ENCODE results near the gene MALRD1. TPM values are rescaled to one million over a fixed set of nuclear protein-coding genes. Genes with fewer than 3 reads are reported as not detected.

MALRD1 gene
- total RNA-seq, 1 experiment from 2014 or later: 8.2 TPM

DNA sequence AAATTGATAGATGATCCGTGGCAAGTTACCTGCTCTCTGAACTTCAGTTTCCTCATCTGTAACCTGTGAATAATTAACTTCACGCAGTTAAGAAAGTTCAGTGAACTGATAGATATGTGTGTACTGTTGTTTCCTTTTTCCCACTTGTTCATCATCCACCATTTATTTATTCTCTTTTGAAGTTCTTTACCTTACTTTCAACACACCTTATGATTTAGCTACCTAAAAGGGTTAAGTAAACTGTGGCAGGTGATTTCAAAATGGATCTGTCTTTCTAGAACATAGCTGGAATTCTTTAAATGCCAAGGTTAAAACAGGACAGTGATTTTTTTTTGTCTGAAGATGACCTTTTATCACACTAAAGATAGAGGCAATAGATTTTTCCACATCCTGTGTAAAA lies 27.4 kb upstream of the MALRD1 start:
- Mint-ChIP-seq H3K27me3 (ENCODE audit: insufficient read depth, unreplicated experiment) (no peaks in the 10 kb centered on the region), H3K4me1 (ENCODE audit: low read depth, unreplicated experiment) (peaks cover 24% of the 10 kb centered on the region), H3K36me3 (ENCODE audit: insufficient read depth, unreplicated experiment) (peaks cover 13% of the 10 kb centered on the region), H3K27ac (ENCODE audit: unreplicated experiment) (peak overlapping the region; percentile 87), H3K4me3 (ENCODE audit: unreplicated experiment) (no peak overlapping the region), H3K9me3 (ENCODE audit: unreplicated experiment) (peaks cover 55% of the 10 kb centered on the region)
- Histone ChIP-seq H3K9me3 (peaks cover 21% of the 10 kb centered on the region; the same call in 1 of the 2 replicates), H3K36me3 (ENCODE audit: control insufficient read depth, insufficient read depth, low read length) (no peaks in the 10 kb centered on the region), H3K4me3 (ENCODE audit: low read depth, low read length) (no peak overlapping the region), H3K27me3 (replicated peaks; ENCODE audit: control insufficient read depth, insufficient read depth, low read length) (no peaks in the 10 kb centered on the region), H3K4me1 (peaks cover 25% of the 10 kb centered on the region)
- TF ChIP-seq, protein P1, sequence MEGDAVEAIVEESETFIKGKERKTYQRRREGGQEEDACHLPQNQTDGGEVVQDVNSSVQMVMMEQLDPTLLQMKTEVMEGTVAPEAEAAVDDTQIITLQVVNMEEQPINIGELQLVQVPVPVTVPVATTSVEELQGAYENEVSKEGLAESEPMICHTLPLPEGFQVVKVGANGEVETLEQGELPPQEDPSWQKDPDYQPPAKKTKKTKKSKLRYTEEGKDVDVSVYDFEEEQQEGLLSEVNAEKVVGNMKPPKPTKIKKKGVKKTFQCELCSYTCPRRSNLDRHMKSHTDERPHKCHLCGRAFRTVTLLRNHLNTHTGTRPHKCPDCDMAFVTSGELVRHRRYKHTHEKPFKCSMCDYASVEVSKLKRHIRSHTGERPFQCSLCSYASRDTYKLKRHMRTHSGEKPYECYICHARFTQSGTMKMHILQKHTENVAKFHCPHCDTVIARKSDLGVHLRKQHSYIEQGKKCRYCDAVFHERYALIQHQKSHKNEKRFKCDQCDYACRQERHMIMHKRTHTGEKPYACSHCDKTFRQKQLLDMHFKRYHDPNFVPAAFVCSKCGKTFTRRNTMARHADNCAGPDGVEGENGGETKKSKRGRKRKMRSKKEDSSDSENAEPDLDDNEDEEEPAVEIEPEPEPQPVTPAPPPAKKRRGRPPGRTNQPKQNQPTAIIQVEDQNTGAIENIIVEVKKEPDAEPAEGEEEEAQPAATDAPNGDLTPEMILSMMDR (IDR thresholded peaks at IDR 0.05; ENCODE audit: insufficient read depth in 1 of 2, low read depth in 1 of 2, low read length in 1 of 2, severe bottlenecking in 1 of 2, unreplicated experiment in 1 of 2): no peak
- no TSS peak for BruUV-seq (replicated peaks)
- intact Hi-C loops (cut with micrococcal nuclease; ENCODE audit: unreplicated experiment): loop anchor here (1.0 to 5.0 kb wide), 4 partner anchors 27 to 334 kb away; partner anchors contain the start of gene MALRD1
- DNase-seq: peak in 1 of 2 experiments; percentile 59
- CTCF ChIA-PET: interaction anchor here (0.6 kb wide), 1 partner anchor 115 kb away, joined by 3 read pairs; no protein-coding TSS in a partner anchor
- POLR2A ChIA-PET: no interaction called here

DNA sequence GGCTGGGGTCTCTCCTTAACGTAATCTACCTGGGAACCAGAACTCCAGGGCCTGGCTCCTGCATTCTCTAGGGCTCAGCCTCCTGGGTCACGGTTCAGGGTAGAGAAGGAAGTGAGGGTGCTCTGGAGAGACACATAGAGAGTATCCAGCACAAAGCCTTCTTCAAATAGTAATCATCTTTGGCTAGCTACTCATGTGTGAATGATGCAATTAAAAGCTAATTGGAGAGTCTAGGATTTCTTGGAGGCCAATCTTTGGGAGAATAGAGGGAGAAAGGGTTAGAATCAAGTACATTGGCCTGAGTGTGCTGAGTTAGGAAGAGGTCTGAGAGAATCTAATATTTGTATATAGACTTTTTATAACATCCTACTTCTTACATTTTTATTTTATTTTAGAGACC lies 24.0 kb upstream of the MALRD1 start:
- Histone ChIP-seq H3K4me3 (ENCODE audit: low read depth, low read length) (no peak overlapping the region), H3K9me3 (peaks cover 19% of the 10 kb centered on the region; the same call in 1 of the 2 replicates), H3K27me3 (replicated peaks; ENCODE audit: control insufficient read depth, insufficient read depth, low read length) (no peaks in the 10 kb centered on the region), H3K4me1 (peaks cover 21% of the 10 kb centered on the region), H3K36me3 (ENCODE audit: control insufficient read depth, insufficient read depth, low read length) (no peaks in the 10 kb centered on the region)
- no TSS peak for BruUV-seq (replicated peaks)
- ChIA-PET CTCF (no interaction called here), POLR2A (no interaction called here)
- TF ChIP-seq, protein P1 (IDR thresholded peaks at IDR 0.05; ENCODE audit: insufficient read depth in 1 of 2, low read depth in 1 of 2, low read length in 1 of 2, severe bottlenecking in 1 of 2, unreplicated experiment in 1 of 2): no peak
- Mint-ChIP-seq H3K4me1 (ENCODE audit: low read depth, unreplicated experiment) (peaks cover 24% of the 10 kb centered on the region), H3K4me3 (ENCODE audit: unreplicated experiment) (no peak overlapping the region), H3K27me3 (ENCODE audit: insufficient read depth, unreplicated experiment) (no peaks in the 10 kb centered on the region), H3K36me3 (ENCODE audit: insufficient read depth, unreplicated experiment) (peaks cover 13% of the 10 kb centered on the region), H3K9me3 (ENCODE audit: unreplicated experiment) (peaks cover 44% of the 10 kb centered on the region), H3K27ac (ENCODE audit: unreplicated experiment) (no peak overlapping the region)
- no peak for DNase-seq
- intact Hi-C loops (cut with micrococcal nuclease; ENCODE audit: unreplicated experiment): loop anchor here (5.0 kb wide), 2 partner anchors 47 to 337 kb away; no protein-coding TSS in a partner anchor

DNA sequence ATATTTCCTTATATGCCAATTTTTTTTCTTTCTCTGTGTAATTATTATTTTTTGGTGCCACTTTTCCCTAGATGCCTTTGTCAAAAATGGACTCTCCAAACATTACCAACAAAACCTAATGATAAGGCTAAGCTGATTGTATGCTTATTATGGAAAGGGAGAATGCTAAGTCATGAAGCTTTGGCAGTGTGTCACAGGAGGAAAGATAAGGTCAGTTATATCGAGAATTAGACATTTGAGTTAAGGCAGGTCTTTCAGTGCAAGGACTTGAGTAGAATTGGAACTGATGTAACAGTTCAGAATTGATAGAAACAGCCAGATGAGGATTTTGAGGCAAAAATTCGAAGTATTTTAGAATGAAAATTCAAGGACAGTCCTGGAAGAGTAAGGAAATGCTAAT lies 16.8 kb upstream of the MALRD1 start:
- H3K4me1 ChIP-seq: no peaks in the 10 kb centered on the region; the same call in 1 of the 2 replicates
- no peaks in the 10 kb centered on the region for H3K36me3 ChIP-seq (ENCODE audit: control insufficient read depth, insufficient read depth, low read length)
- H3K4me3 ChIP-seq (ENCODE audit: low read depth, low read length): no peak overlapping the region
- ChIA-PET CTCF (no interaction called here), POLR2A (no interaction called here)
- Mint-ChIP-seq H3K4me3 (ENCODE audit: unreplicated experiment) (no peak overlapping the region), H3K9me3 (ENCODE audit: unreplicated experiment) (no peaks in the 10 kb centered on the region), H3K4me1 (ENCODE audit: low read depth, unreplicated experiment) (no peaks in the 10 kb centered on the region), H3K27ac (ENCODE audit: unreplicated experiment) (no peak overlapping the region), H3K27me3 (ENCODE audit: insufficient read depth, unreplicated experiment) (no peaks in the 10 kb centered on the region), H3K36me3 (ENCODE audit: insufficient read depth, unreplicated experiment) (no peaks in the 10 kb centered on the region)
- H3K27me3 ChIP-seq (replicated peaks; ENCODE audit: control insufficient read depth, insufficient read depth, low read length): no peaks in the 10 kb centered on the region
- H3K9me3 ChIP-seq: no peaks in the 10 kb centered on the region
- BruUV-seq (replicated peaks): no TSS peak
- intact Hi-C loops (cut with micrococcal nuclease; ENCODE audit: unreplicated experiment): no loop called here
- DNase-seq: no peak
- TF ChIP-seq, protein P1 (IDR thresholded peaks at IDR 0.05; ENCODE audit: insufficient read depth in 1 of 2, low read depth in 1 of 2, low read length in 1 of 2, severe bottlenecking in 1 of 2, unreplicated experiment in 1 of 2): no peak
